H1 (cell line): Measurements from ENCODE around the gene ADAM22. TPM values are rescaled to one million over a fixed set of nuclear protein-coding genes. Genes with fewer than 3 reads are reported as not detected.

Source experiments
- CTCF ChIA-PET: fragments of 300-600 bp; sonication (Branson Sonifier 250); formaldehyde crosslinking; loops from one replicate; lab custom pipeline; 2021; ENCODE audit not compliant: partially characterized antibody; lab: Charles Lee
- POLR2A ChIA-PET: fragments of 300-600 bp; sonication (Branson Sonifier 250); formaldehyde crosslinking; loops from one replicate; lab custom pipeline; 2021; ENCODE audit warnings: inconsistent platforms; ENCODE audit not compliant: partially characterized antibody; lab: Charles Lee
- DNase-seq, 2 experiments: peaks; one replicate each; pipeline versions ENCODE4 v3.0.0 to v3.0.0-alpha.2; 2010 to 2022; ENCODE audit warnings: low spot score in 2 of 2, low read depth in 1 of 2, mixed read lengths in 1 of 2
- FAIRE-seq: peaks from 2 replicates; lab custom pipeline; 2011; peaks lifted over from hg19 to GRCh38; lab: Jason Lieb, UNC
- H2AFZ ChIP-seq: 2 replicates; pipeline ENCODE4 v1.8.1; 2012; ENCODE audit warnings: low read length, inconsistent platforms
- H2AK5ac ChIP-seq: 2 replicates; pipeline ENCODE4 v1.6.1; 2013; ENCODE audit warnings: low read depth, low read length
- H2BK120ac ChIP-seq: replicated peaks from 2 replicates; pipeline ENCODE3; 2013; ENCODE audit warnings: low read depth, low read length, inconsistent platforms
- H2BK12ac ChIP-seq: 2 replicates; pipeline ENCODE4 v1.6.1; 2013; ENCODE audit warnings: low read depth, low read length
- H2BK15ac ChIP-seq: 2 replicates; pipeline ENCODE4 v1.6.1; 2013; ENCODE audit warnings: low read length
- H2BK20ac ChIP-seq: 2 replicates; pipeline ENCODE4 v1.6.1; 2013; ENCODE audit warnings: low read length
- H2BK5ac ChIP-seq: 2 replicates; pipeline ENCODE4 v1.6.1; 2013; ENCODE audit warnings: low read depth, low read length
- H3K14ac ChIP-seq: 2 replicates; pipeline ENCODE4 v1.6.1; 2013; ENCODE audit warnings: inconsistent platforms; ENCODE audit not compliant: insufficient read length
- H3K18ac ChIP-seq: 2 replicates; pipeline ENCODE4 v1.6.1; 2013; ENCODE audit warnings: low read length; ENCODE audit errors: extremely low read depth
- H3K23ac ChIP-seq: 2 replicates; pipeline ENCODE4 v1.6.1; 2013; ENCODE audit warnings: inconsistent platforms; ENCODE audit not compliant: insufficient read length
- H3K23me2 ChIP-seq: 2 replicates; pipeline ENCODE4 v1.6.1; 2013; ENCODE audit warnings: low read depth, low read length
- H3K27ac ChIP-seq: 2 replicates; pipeline ENCODE4 v1.6.1; 2011; ENCODE audit warnings: low read depth, low read length, inconsistent platforms
- H3K27me3 ChIP-seq, 4 experiments: replicated peaks in 1 of 4; 1 replicate in 1 of 4; 2 replicates in 3 of 4; pipeline versions ENCODE4 v1.6.1 to v1.8.1; 2011 to 2013; ENCODE audit warnings: low read length in 3 of 4, mild to moderate bottlenecking in 3 of 4, inconsistent platforms in 2 of 4, mixed read lengths in 2 of 4, moderate library complexity in 1 of 4; ENCODE audit not compliant: control insufficient read depth in 3 of 4, insufficient read depth in 3 of 4; ENCODE audit errors: extremely low read depth in 1 of 4
- H3K36me3 ChIP-seq, 4 experiments: 2 replicates each; pipeline versions ENCODE4 v1.6.1 to v1.8.1; 2011 to 2013; ENCODE audit warnings: mild to moderate bottlenecking in 4 of 4, low read length in 3 of 4, moderate library complexity in 2 of 4, control low read depth in 1 of 4, inconsistent platforms in 1 of 4; ENCODE audit not compliant: insufficient read depth in 4 of 4, control insufficient read depth in 2 of 4
- H3K4ac ChIP-seq: replicated peaks from 2 replicates; pipeline ENCODE3; 2013; ENCODE audit warnings: low read length, low read depth, mixed read lengths, inconsistent platforms; ENCODE audit not compliant: insufficient read length
- H3K4me1 ChIP-seq, 4 experiments: replicated peaks in 1 of 4; 1 replicate in 1 of 4; 2 replicates in 3 of 4; pipeline versions ENCODE4 v1.6.1 to v1.8.1; 2011 to 2013; ENCODE audit warnings: low read length in 3 of 4, inconsistent platforms in 2 of 4, mixed read lengths in 1 of 4; ENCODE audit not compliant: insufficient read depth in 4 of 4, control insufficient read depth in 3 of 4
- H3K4me2 ChIP-seq, 2 experiments: 2 replicates each; pipeline versions ENCODE4 v1.6.1 to v1.8.1; 2011 to 2013; ENCODE audit warnings: low read depth in 2 of 2, low read length in 2 of 2, control low read depth in 1 of 2, inconsistent platforms in 1 of 2, mild to moderate bottlenecking in 1 of 2; ENCODE audit not compliant: insufficient read depth in 1 of 2
- H3K4me3 ChIP-seq, 4 experiments: fragments of 200-600, 300-600 bp in 1 of 4; sonication (generic), shearing (Covaris generic), sonication (Bioruptor Twin) in 1 of 4; 2 replicates each; pipeline versions ENCODE4 v1.5.1 to v1.8.1; 2011 to 2016; ENCODE audit warnings: low read length in 4 of 4, low read depth in 3 of 4, control low read depth in 2 of 4, inconsistent platforms in 2 of 4, mild to moderate bottlenecking in 2 of 4, mixed read lengths in 1 of 4, moderate library complexity in 1 of 4; ENCODE audit not compliant: insufficient read depth in 2 of 4; ENCODE audit errors: extremely low read depth in 1 of 4
- H3K56ac ChIP-seq: replicated peaks from 2 replicates; pipeline ENCODE3; 2013; ENCODE audit warnings: low read depth, mild to moderate bottlenecking, mixed read lengths, low read length, inconsistent platforms; ENCODE audit not compliant: insufficient read length
- H3K79me1 ChIP-seq: 2 replicates; pipeline ENCODE4 v1.6.1; 2013; ENCODE audit warnings: low read depth, low read length, control low read depth
- H3K79me2 ChIP-seq, 2 experiments: 2 replicates each; pipeline versions ENCODE4 v1.6.1 to v1.8.1; 2012 to 2013; ENCODE audit warnings: low read length in 2 of 2, mild to moderate bottlenecking in 2 of 2, inconsistent platforms in 1 of 2; ENCODE audit not compliant: insufficient read depth in 2 of 2, control insufficient read depth in 1 of 2
- H3K9ac ChIP-seq, 4 experiments: replicated peaks in 1 of 4; 1 replicate in 1 of 4; 2 replicates in 3 of 4; pipeline versions ENCODE4 v1.6.1 to v1.8.1; 2011 to 2013; ENCODE audit warnings: low read depth in 3 of 4, low read length in 3 of 4, control low read depth in 2 of 4, mild to moderate bottlenecking in 2 of 4, moderate library complexity in 2 of 4, inconsistent platforms in 1 of 4; ENCODE audit errors: extremely low read depth in 1 of 4
- H3K9me3 ChIP-seq, 2 experiments: 2 replicates each; pipeline versions ENCODE4 v1.6.1 to v1.8.1; 2012 to 2013; ENCODE audit warnings: mild to moderate bottlenecking in 2 of 2, moderate library complexity in 2 of 2, control low read depth in 1 of 2, inconsistent platforms in 1 of 2, low read depth in 1 of 2, low read length in 1 of 2, mixed read lengths in 1 of 2; ENCODE audit not compliant: insufficient read depth in 2 of 2
- H4K20me1 ChIP-seq, 2 experiments: replicated peaks in 1 of 2; 2 replicates each; pipeline versions ENCODE3 to v1.8.1; 2011 to 2013; ENCODE audit warnings: inconsistent platforms in 2 of 2, low read length in 2 of 2, mild to moderate bottlenecking in 1 of 2; ENCODE audit not compliant: insufficient read depth in 2 of 2, control insufficient read depth in 1 of 2
- H4K5ac ChIP-seq: 2 replicates; pipeline ENCODE4 v1.6.1; 2013; ENCODE audit warnings: low read length, low read depth, mixed read lengths, inconsistent platforms; ENCODE audit not compliant: insufficient read length
- H4K8ac ChIP-seq: 2 replicates; pipeline ENCODE4 v1.8.0; 2013; ENCODE audit warnings: mild to moderate bottlenecking, moderate library complexity, low read length, inconsistent platforms; ENCODE audit not compliant: insufficient read depth; ENCODE audit errors: extremely low read depth
- H4K91ac ChIP-seq: replicated peaks from 2 replicates; pipeline ENCODE3; 2013; ENCODE audit warnings: low read length, mixed read lengths, inconsistent platforms; ENCODE audit not compliant: insufficient read length
- BACH1 ChIP-seq: IDR thresholded peaks from 2 replicates; pipeline ENCODE4 v1.6.1; 2012; ENCODE audit warnings: low read length, improper control_type of control experiment
- CTBP2 ChIP-seq: IDR thresholded peaks from 2 replicates; pipeline ENCODE4 v1.7.0; 2011; ENCODE audit warnings: borderline replicate concordance, mild to moderate bottlenecking, moderate library complexity, mixed read lengths, low read length; ENCODE audit not compliant: insufficient read depth, insufficient read length
- GABPA ChIP-seq: IDR thresholded peaks from 2 replicates; pipeline ENCODE4 v1.6.1; 2011; ENCODE audit warnings: mild to moderate bottlenecking, low read length, moderate library complexity, borderline replicate concordance; ENCODE audit not compliant: insufficient read depth
- HDAC2 ChIP-seq, 2 experiments: fragments of 300-600 bp in 1 of 2; sonication (generic) in 1 of 2; IDR thresholded peaks; 2 replicates each; pipeline ENCODE4 v1.6.1; 2011 to 2012; ENCODE audit warnings: low read depth in 2 of 2, low read length in 2 of 2, mild to moderate bottlenecking in 2 of 2, moderate library complexity in 2 of 2, borderline replicate concordance in 1 of 2, inconsistent platforms in 1 of 2
- HDAC6 ChIP-seq: IDR thresholded peaks from one replicate; pipeline ENCODE4 v1.7.1; 2012; ENCODE audit warnings: low read depth, mild to moderate bottlenecking, inconsistent platforms, low read length, moderate library complexity
- KDM1A ChIP-seq: fragments of 200-600, 300-600 bp; sonication (generic); IDR thresholded peaks from 2 replicates; pipeline ENCODE4 v1.7.1; 2016; ENCODE audit warnings: mild to moderate bottlenecking, low read length, borderline replicate concordance
- KDM4A ChIP-seq: IDR thresholded peaks from one replicate; pipeline ENCODE4 v1.7.1; 2012; ENCODE audit warnings: low read depth, mild to moderate bottlenecking, moderate library complexity, low read length, inconsistent platforms; ENCODE audit not compliant: severe bottlenecking
- POLR2A ChIP-seq, 2 experiments: IDR thresholded peaks; 1 replicate in 1 of 2; 2 replicates in 1 of 2; pipeline ENCODE4 v1.6.1; 2011; ENCODE audit warnings: low read depth in 2 of 2, low read length in 2 of 2, mild to moderate bottlenecking in 2 of 2; ENCODE audit errors: control extremely low read depth in 1 of 2
- RBBP5 ChIP-seq: IDR thresholded peaks from 2 replicates; pipeline ENCODE4 v1.7.1; 2012; ENCODE audit warnings: low read depth, mild to moderate bottlenecking, inconsistent platforms, low read length, moderate library complexity, borderline replicate concordance
- RNF2 ChIP-seq: fragments of 200-900, 300-1000 bp; sonication (generic); IDR thresholded peaks from 2 replicates; pipeline ENCODE4 v1.7.1; 2016; ENCODE audit warnings: borderline replicate concordance, low read depth, mild to moderate bottlenecking, antibody characterized with exemption, low read length; ENCODE audit not compliant: poor library complexity, severe bottlenecking; ENCODE audit errors: missing control alignments
- TAF7 ChIP-seq: optimal IDR thresholded peaks from 2 replicates; pipeline ENCODE3; 2011; ENCODE audit warnings: low read depth, mild to moderate bottlenecking, inconsistent platforms, low read length, moderate library complexity, borderline replicate concordance
- TBP ChIP-seq: IDR thresholded peaks from 2 replicates; pipeline ENCODE4 v1.6.1; 2011; ENCODE audit warnings: low read depth, low read length, improper control_type of control experiment
- TCF12 ChIP-seq: IDR thresholded peaks from 2 replicates; pipeline ENCODE4 v1.6.1; 2011; ENCODE audit warnings: low read depth, mild to moderate bottlenecking, low read length
- TEAD4 ChIP-seq: IDR thresholded peaks from 2 replicates; pipeline ENCODE4 v1.6.1; 2012; ENCODE audit warnings: low read depth, low read length, inconsistent platforms, mixed read lengths
- YY1 ChIP-seq: IDR thresholded peaks from 2 replicates; pipeline ENCODE4 v1.6.1; 2011; ENCODE audit warnings: low read depth, mild to moderate bottlenecking, low read length
- polyA plus RNA-seq, 7 experiments: library from polyadenylated mRNA; depleted of rRNA in 3 of 7; stranded (reverse) in 5 of 7; unstranded in 2 of 7; fragments of >200 nt in 5 of 7; fragments of 200-250 nt in 2 of 7; gene quantifications; 1 replicate in 5 of 7; 2 replicates in 1 of 7; 4 replicates in 1 of 7; pipeline versions ENCODE4 v1.2.1 to v1.2.3, GENCODE V29; 2011 to 2013; ENCODE audit warnings: missing spikeins in 2 of 7, mixed read lengths in 2 of 7
- total RNA-seq: library from RNA; stranded (reverse); fragmentation: NEBNext Ultra II Directional; extraction: Animal tissue kit (Norgen Biotek cat#: 25700); gene quantifications from 2 replicates; pipeline ENCODE4 v1.2.1, GENCODE V29; 2021

The ADAM22 gene
- total and polyA plus RNA-seq, 2 of the 8 experiments (the other 6 are each of a cell fraction or from before 2014, with no cell fraction given), result 4.6 to 21.4 TPM

- Histone ChIP-seq H3K23me2 (no peaks in the 10 kb centered on the region), H3K27me3 (no peaks in the 10 kb centered on the region), H2AFZ (no peak overlapping the region)
- no peak for TF ChIP-seq RBBP5
- TF ChIP-seq CTBP2, result no peak
- TF ChIP-seq BACH1, result no peak
- TF ChIP-seq TCF12, result no peak
- no peak for TF ChIP-seq RNF2
- no peak for TF ChIP-seq KDM1A
- TF ChIP-seq TEAD4, result no peak
- TF ChIP-seq GABPA, result no peak
- TF ChIP-seq TAF7, result no peak
- no peak for TF ChIP-seq HDAC6
- TF ChIP-seq HDAC2 (IDR thresholded peaks at IDR 0.05; ENCODE audit: borderline replicate concordance in 1 of 2, low read depth in 2 of 2, low read length in 2 of 2), result no peak
- no peak for TF ChIP-seq YY1
- TF ChIP-seq KDM4A, result no peak
- TF ChIP-seq TBP, result no peak
- no peak for TF ChIP-seq POLR2A (IDR thresholded peaks at IDR 0.05; ENCODE audit: control extremely low read depth in 1 of 2, low read depth in 2 of 2, low read length in 2 of 2)
Observed at GRCh38 chr7:88165697-88166096, 231.6 kb downstream of the ADAM22 start.

More at GRCh38 chr7:88165697-88166096, 231.6 kb downstream of the ADAM22 start:
- Histone ChIP-seq H4K20me1 (no peaks in the 10 kb centered on the region), H3K79me2 (no peaks in the 10 kb centered on the region), H3K4me3 (no peak overlapping the region), H3K9ac (no peak overlapping the region), H3K79me1 (no peaks in the 10 kb centered on the region), H2BK15ac (no peak overlapping the region), H2BK5ac (no peak overlapping the region), H3K27ac (no peak overlapping the region), H3K18ac (no peak overlapping the region), H3K36me3 (no peaks in the 10 kb centered on the region; a peak in 1 of 8 replicates), H3K4me1 (no peaks in the 10 kb centered on the region), H3K4ac (no peak overlapping the region), H2BK120ac (no peak overlapping the region), H2BK20ac (no peak overlapping the region), H3K4me2 (no peak overlapping the region), H2AK5ac (no peak overlapping the region), H3K23ac (no peak overlapping the region), H4K5ac (no peak overlapping the region), H3K9me3 (no peaks in the 10 kb centered on the region), H3K56ac (no peak overlapping the region), H2BK12ac (no peak overlapping the region), H4K8ac (no peak overlapping the region), H3K14ac (no peak overlapping the region), H4K91ac (no peak overlapping the region)
- FAIRE-seq (no peak), DNase-seq (no peak)
- POLR2A ChIA-PET, result no interaction called here
- CTCF ChIA-PET, result interaction anchor here (0.7 to 1.4 kb wide), 4 partner anchors 9 to 279 kb away, joined by 3 to 5 read pairs (median 3); no protein-coding TSS in a partner anchor
